ENCODE data around the gene B3GNT2.
"Not testable (repeated sequence)": the region's sequence is repeated elsewhere in the genome, so short reads cannot be mapped to it uniquely, and the experiment has no call there.

The B3GNT2 gene

DNA sequence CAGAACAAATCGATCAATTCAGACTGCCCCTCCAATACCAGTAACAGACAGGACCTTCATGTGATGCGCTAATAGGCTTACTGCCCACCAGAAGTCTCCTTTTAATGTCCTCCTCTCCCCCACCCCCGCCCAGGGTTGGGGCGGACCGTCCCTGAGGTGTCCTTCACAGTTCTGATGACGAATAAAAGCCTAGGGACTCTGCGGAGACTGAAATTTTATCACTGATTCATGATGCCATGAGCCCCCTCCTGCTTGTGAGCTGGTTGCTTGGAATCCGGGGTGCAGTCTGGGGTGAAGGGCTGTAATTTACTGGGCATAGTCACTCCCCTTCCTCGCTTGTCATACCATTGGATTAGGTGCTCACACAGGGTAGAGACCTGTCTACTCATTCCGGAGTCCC, 42.3 kb downstream of the B3GNT2 start:
- DNase-seq (ENCODE audit: low read depth) = no peak

DNA sequence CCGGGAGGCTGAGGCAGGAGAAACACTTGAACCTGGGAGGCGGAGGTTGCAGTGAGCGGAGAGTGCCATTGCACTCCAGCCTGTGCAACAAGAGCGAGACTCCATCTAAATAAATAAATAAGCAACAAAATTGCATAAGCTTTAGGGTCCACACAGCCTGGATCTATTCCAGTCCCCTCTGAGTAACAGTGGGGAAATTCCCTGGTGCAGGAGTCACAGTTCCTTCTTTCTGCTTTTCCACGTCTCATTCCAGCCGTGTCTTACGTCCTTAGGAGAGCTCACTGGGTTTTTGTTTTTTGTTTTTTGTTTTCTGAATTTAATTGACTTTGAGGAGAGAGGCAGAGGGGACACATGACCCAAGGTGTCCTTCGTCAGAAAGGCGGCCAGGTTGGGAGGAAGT, 44.6 kb downstream of the B3GNT2 start:
- DNase-seq (ENCODE audit: low read depth) = no peak

DNA sequence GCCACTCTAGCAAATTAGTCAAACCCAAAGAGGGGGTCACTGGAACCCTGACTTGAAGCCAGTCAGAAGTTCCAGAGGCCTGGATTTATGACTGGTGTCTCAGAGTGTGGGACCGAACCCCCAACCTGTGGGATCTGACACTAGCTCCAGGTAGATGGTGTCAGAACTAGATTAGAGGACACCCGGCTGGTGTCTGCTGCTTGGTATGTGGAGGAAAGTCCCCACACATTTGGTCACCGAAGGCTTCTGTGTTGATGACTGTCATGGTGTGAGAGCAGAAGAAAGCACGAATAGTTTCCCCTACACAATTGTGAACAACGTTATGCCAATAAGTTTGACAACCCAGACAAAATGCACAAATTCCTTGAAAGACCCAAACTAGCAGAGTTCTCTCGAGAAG, 48.1 kb downstream of the B3GNT2 start:
- no peak for DNase-seq (ENCODE audit: low read depth)

DNA sequence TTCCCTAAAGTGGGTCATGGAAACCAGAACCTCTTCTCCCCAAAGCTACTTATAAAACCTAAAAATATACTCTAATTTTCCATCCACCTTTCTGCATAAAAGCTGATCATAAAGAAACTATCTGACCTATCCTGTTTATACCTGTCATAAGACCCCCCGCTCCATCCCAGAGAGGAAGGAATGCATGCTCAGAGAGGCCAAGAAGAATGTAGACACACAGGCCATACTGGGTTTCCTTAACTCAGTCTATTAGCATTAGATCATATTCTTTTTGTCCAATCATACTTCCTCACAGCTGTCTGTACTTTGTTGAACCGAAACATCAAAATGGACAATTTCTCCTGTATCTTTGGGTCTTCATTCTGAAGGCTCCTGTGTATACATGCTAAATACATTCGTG, 52.3 kb downstream of the B3GNT2 start:
- no peak for DNase-seq (ENCODE audit: low read depth)

DNA sequence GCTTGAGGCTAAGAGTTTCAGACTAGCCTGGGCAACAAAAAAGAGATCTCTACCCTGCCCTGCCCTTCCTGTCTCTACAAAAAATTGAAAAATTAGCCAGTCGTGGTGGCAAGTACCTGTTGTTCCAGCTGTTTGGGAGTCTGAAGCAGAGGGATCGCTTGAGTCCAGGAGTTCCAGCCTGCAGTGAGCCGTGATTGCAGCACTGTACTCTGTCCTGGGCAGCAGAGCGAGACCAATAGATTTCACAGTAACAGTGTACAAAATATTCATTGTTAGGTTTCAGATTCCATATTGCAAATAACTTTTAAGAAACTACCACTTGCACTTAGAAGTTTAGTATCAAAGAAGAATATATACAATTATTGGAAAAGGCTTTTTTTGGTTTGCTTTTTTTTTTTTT, 54.3 kb downstream of the B3GNT2 start:
- no peak for DNase-seq (ENCODE audit: low read depth)

DNA sequence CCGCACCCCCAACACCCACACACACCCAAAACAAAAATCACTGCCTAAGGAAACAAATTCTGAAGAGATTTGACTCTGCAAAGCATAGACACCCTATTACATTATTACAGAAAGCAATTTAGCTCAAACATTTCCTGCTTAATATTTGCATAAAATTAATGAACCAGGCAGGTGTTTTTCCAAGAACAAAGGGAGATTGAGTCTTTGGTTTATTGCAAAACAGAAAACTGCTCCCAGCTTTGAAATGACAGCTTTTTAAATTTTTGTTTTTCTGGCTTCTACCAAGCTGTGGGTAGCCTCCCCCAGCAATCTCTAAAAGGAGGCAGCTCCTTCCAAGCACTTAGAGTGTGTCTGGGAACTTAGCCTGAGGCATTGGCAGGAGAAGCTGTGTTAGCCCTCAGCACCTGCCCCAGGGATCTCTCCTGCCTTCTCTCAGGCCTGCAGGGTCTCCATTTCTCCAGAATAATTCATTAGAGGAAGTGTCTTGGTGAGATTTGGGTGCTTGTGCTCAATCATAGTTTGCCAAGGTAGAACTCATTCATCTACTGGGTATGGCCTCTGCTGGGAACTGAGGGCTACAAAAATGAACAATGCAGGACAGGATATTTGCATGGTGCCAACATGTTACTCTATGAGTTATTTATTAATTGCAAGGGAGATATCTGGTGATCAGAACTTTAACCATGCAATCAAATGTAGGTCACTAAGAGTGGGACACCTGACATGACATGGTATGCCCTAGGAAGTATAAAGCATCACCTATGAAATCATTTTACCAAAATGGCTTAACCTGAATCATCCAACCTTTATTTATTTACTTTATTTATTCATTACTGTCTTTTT, 58.7 kb downstream of the B3GNT2 start:
- no peak for DNase-seq (ENCODE audit: low read depth)

DNA sequence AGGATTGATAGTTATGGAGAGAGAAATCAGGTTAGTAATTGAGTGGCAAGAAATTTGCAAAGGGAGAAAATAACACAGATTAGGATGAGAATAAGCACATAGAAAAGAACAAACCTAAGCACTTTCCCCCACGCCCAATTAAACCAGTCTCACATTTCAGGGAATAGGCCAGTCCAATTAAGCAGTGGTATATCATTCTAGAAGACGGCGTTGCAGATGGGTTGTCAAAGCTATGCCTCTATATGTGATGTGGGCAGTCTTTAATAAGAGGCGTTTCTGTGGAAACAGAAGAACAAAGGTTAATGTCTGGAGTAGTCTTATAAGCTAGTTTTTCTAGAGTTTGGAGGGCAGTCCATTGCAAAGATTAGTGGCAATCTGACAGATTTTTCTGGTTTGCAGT, 61.6 kb downstream of the B3GNT2 start:
- no peak for DNase-seq (ENCODE audit: low read depth)

DNA sequence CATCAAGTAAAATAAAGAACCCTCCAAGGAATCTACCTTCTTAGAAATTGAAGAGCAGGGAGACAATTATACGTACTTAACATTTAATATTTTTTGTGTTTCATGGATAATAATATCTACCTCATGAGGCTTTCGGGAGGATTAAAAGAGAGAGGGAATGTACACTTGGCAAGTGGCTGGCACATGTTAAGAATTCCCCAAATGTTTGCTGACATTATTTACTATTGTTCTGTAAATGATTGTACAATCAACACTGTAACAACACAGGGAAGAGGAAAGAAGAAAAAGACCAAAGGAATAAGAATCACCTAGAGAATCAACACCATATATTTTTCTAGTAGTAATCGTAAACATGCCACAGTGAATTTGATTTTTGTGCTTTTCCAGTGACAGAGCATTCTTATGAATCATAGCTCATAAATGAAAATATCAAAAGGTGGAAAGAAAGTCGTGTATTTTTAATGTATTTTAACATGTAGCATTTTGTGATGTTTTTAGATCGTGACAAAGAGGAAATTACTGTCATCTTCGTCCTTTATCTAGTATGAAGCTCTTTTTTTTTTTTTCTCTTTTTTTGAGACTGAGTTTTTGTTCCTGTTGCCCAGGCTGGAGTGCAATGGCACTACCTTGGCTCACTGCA, 67.3 kb downstream of the B3GNT2 start:
- DNase-seq (ENCODE audit: low read depth) = no peak

DNA sequence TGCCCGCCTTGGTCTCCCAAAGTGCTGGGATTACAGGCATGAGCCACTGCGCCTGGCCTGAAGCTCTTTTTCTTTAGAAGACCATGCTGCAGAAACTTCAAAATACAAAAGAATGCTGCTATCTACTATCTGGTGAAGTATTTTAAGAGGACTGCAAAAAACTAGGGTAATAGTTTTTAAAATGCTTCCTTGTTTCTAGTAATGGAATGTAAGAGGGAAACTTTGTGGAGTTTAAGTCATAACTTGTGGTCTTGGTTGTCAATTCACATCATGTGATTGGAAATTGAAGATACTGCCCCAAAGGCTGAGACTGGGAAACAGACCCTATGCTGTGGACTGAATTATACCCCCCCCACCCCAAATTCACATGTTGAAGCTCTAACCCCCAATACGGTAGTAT, 68.3 kb downstream of the B3GNT2 start:
- no peak for DNase-seq (ENCODE audit: low read depth)

DNA sequence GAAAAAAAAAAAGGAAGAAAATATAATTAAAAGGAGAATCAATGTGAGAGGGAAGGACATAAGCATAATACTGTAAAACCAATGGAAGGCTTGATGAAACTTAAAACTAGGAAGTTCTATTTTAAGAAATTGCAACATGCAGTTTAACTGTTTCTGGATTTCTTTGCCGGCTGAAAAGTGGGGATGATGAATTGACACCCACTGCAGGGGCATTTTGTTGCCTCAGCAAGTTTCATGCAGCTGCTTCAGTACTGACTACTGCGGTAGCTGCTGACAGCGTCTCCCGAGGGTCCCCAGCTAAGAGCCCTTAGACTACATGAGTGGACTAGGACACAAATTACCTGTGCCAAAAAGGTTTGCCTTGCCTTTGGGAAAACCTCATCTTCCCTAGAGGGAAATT, 69.2 kb downstream of the B3GNT2 start:
- DNase-seq (ENCODE audit: low read depth) = no peak

DNA sequence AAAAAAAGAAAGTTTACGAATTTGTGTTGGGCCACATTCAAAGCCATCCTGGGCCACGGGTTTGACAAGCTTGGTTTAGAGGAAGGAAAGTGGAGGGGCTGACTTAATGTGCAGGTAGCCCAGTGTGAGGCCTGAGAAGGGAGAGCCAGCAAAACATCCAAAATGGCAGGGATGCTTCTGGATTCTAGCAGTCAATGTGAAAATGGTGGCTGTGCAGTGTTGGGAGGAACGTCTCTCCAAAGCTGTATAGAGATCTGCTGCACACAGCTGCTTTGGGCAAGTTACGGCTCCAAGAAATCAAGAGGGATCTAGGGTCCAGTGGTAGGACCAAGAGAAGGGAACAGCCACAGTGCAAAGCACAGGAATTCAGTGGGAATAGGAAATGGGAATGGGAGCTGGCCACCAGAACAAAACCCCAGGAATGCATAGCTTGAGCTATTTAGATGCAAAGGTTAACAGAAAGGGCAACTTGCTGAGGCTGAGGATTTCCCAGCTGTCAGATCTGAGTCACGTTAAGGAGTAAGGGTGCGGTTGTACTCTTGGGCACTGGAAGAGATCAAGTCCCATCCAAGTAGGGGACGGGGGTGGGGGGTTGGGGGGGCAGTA, 70.6 kb downstream of the B3GNT2 start:
- no peak for DNase-seq (ENCODE audit: low read depth)

DNA sequence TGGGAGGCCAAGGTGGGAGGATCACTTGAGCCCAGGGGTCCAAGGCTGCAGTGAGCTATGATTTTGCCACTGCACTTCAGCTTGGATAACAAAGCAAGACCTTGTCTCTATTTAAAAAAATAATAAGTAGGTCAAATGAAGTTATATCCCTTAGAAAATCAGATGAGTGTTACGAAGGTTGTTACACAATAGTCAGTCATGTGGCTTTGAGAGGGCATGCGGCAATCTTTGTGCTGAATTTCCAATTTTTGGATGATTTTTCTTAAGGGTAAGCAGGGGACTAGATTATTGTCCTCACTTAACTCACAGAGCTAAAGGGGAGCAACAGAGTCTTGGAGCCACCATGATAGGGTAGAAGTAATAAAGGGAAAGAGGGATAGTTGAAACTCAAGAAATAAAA, 71.8 kb downstream of the B3GNT2 start:
- no peak for DNase-seq (ENCODE audit: low read depth)

DNA sequence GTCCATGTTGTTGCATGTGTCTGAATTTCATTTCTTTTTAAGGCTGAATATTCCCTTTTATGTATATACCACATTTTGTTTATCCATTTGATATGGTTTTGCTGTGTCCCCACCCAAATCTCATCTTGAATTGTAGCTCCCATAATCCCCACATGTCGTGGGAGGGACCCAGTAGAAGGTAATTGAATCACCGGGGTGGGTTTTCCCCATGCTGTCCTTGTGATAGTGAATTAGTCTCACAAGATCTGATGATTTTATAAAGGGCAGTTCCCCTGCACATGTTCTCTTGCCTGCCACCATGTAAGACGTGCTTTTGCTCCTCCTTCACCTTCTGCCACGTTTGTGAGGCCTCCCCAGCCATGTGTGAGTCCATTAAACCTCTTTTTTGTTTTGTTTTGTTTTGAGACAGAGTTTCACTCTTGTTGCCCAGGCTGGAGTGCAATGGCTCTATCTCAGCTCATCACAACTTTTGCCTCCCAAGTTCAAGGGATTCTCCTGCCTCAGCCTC, 72.8 kb downstream of the B3GNT2 start:
- not testable (repeated sequence) for DNase-seq (ENCODE audit: low read depth)

DNA sequence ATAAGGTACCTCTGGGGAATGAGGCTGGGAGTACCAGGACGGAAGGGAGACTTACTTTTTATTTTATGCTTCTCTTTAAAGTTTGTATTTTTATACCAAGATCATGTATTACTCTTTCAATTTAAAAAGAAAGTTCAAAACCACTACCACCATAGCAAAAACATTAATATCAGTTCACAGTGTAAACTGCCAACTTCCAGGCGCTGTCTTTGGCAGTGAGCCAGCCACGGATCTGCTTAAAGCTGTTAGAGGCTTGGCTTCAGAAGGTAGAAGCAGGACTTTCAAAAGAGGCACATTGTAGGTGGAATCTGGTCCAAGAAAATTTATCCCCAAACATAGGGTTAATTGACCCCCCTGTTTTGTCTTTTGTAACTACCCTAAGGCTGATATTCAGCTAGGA, 74.8 kb downstream of the B3GNT2 start:
- no peak for DNase-seq (ENCODE audit: low read depth)

Measured in activated T-helper 9 cell treated with anti-CD3 and anti-CD28 coated beads, Interleukin-2, amount 50 U/mL, for 16 hours (primary cell).